Fibroblast of pulmonary artery (primary cell): ENCODE measurements around the gene TUBB1.
A peak's percentile ranks its signal among the peaks of the same experiment; 100 is the strongest.

ENCODE experiments used
- DNase-seq: peaks from one replicate; pipeline ENCODE4 v3.0.0-alpha.2; 2010; ENCODE audit warnings: low read depth
- H3K4me3 ChIP-seq: replicated peaks from 2 replicates; pipeline ENCODE4 v1.5.1; 2011; ENCODE audit warnings: low read depth, mild to moderate bottlenecking, control low read depth, low read length, moderate library complexity
- TF ChIP-seq, protein P1 (sequence below): IDR thresholded peaks from 2 replicates; pipeline ENCODE4 v1.5.1; 2011; ENCODE audit warnings: mild to moderate bottlenecking, control low read depth, low read length, inconsistent platforms; ENCODE audit errors: missing control alignments

TUBB1 gene

DNA sequence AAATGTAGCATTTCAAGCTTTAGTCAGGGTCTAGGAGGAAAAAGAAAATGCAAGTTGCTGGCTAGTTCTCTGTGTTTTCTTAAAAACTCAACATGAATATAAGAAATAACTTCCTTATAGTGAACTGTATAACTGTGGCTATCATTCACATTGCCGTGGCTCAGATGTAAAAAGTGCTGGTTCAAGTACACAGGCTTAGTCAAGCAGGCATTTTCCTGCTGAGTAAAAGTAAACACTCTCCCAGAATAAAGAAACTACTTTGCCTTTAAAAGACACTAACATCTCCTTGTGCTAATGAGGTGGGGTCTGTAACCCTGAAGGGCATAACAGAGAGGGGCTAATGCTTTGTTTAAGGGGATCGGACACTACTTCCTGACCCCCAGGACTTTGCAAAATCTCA lies 9.6 kb downstream of the TUBB1 start:
- no peak for DNase-seq
- TF ChIP-seq, protein P1, sequence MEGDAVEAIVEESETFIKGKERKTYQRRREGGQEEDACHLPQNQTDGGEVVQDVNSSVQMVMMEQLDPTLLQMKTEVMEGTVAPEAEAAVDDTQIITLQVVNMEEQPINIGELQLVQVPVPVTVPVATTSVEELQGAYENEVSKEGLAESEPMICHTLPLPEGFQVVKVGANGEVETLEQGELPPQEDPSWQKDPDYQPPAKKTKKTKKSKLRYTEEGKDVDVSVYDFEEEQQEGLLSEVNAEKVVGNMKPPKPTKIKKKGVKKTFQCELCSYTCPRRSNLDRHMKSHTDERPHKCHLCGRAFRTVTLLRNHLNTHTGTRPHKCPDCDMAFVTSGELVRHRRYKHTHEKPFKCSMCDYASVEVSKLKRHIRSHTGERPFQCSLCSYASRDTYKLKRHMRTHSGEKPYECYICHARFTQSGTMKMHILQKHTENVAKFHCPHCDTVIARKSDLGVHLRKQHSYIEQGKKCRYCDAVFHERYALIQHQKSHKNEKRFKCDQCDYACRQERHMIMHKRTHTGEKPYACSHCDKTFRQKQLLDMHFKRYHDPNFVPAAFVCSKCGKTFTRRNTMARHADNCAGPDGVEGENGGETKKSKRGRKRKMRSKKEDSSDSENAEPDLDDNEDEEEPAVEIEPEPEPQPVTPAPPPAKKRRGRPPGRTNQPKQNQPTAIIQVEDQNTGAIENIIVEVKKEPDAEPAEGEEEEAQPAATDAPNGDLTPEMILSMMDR = no peak
- H3K4me3 ChIP-seq = peak overlapping the region; percentile 36

DNA sequence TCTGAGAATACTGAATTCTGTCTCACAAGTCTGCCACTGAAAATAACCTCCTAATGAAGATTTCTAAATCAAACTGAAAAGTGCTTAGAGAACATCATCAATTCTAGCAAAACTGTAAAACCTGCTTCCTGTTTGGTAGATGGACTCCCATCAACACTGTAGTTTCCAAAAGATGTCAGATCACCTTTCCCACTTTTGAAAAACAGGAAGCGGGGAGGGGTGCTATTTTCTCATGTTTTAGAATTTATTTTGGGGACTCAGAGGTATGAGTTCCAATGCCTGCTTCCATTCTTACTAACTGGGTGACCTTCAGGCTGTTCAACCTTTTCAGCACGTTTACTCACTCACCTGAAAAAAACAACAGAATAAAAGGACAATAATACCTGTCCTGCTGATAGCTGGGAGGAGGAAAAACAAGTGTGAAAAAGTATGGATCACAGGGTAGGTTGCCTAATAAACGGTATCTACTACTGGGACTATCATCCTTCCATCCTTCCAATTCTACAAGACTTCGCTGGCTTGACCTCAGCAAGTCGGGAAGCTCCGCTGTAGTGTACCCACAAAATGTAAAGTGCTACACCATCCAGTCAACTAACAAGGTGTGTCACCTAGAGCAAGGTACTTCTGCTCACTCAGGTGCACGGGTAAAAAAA lies 11.8 kb downstream of the TUBB1 start:
- TF ChIP-seq, protein P1 = no peak
- no peak for DNase-seq
- H3K4me3 ChIP-seq = peak overlapping the region; percentile 78

DNA sequence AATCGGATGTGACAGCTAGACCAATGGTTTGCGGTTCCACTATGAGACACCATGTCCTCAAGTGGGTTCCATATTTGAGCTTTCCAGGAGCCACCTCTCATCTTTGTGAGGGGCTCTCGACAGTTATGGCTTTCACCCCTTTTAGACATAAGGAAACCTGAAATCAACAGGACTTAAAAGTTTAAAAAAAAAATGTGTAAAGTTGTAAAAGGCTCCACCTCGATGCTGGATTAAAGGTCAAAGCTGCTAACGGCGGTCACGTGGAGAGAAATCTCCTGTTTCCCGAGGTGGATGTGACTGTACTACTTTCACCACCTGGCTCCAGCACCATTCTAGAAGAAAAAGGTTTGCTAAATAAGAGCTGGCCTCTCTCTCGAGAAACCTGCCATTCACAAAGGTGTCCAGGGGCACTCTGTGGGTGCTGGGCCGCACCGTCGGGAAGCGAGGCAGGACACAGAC lies 12.4 kb downstream of the TUBB1 start:
- TF ChIP-seq, protein P1 = no peak
- peak overlapping the region; percentile 78 for H3K4me3 ChIP-seq
- DNase-seq = no peak

DNA sequence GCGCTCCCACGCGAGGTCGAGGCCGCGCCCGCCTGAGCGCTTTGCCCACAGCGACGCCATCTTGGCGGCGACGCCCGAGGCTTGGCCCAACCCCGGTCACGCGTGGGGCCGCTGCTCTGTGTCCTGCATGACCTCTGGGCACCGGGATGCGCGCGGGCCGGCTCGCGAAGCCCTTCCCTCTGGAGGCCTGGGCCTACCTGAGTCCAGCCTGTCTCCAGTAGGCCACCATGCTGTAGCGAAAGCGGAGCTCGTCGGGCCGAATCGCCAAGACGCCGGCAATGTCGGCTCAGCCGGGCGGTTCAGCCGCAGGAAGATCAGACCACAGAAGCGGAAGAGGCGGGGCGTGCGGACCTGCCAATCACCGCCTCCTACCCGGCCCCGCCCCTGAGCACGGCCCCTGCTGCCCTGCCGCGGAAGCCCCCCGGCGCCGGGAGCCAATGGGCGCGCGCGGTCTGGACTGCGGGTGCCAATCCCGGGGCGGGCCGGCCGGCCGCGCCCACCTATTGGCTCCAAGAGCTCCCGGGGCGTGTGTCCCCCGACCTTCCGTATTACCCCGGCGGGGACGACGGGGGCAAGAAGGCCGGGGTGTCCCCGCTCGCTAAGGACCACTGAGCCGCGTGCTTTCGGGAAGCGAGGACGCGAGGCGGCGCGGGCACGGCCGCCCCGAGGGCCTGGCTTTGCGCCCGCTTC lies 12.9 kb downstream of the TUBB1 start, which contains the start of gene ATP5F1E:
Gene ATP5F1E (minus strand): TSS at position 313 of the 690 bp plus-strand sequence. CDS start 84 bp downstream, at position 229.
- peak; percentile 92 for DNase-seq
- H3K4me3 ChIP-seq = peak within 1 kb of the TSS; percentile 78
- TF ChIP-seq, protein P1 = no peak

DNA sequence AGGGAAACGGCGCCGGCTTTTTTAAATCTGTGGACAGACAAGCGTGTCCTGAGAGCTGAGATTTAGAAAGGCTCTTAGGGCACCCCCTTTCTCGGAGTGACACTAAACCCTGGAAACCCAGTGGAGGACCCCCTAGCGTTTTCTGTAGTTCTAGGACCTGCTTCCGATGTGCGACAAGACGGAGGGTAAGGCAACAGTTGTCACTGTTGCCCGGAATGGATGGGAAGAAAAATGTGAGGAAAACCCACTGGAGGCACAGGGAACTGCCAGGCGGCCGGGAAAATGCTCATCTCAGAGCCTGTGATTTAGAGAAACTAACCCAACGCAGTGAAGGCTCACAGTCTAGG lies 13.5 kb downstream of the TUBB1 start:
- DNase-seq = no peak
- TF ChIP-seq, protein P1 = peak; percentile 12
- H3K4me3 ChIP-seq = peak overlapping the region; percentile 70

DNA sequence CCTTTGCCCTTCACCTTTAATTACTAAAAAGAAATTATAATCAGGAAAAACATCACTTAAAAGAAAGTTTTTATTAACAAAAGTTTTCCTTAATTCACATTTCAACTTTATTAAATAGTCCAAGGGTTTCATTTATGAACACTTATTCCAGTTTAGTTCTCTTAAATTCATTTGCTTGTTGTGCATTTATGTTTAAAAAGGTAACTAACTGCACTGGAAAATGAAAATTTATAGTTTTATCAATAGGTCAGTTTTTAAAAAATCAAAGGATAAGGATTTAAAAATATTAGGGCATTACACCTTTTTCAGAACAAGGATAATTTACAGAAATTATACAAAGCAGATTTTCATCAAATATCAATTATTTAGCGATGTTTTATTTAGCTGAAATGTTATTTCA lies 13.9 kb downstream of the TUBB1 start:
- H3K4me3 ChIP-seq = peak overlapping the region; percentile 70
- TF ChIP-seq, protein P1 = no peak
- no peak for DNase-seq
